ENCODE data around the gene DPM2. TPM values are rescaled to one million over a fixed set of nuclear protein-coding genes. Genes with fewer than 3 reads are reported as not detected.
A peak's percentile ranks its signal among the peaks of the same experiment; 100 is the strongest.

The DPM2 gene
- total RNA-seq, 5 donors from 2014 or later (not counting 1 experiment from before 2014, with no cell fraction given): 32.3 to 66.5 (median 60.5) TPM

GRCh38 chr9:127927201-127927987, 10.3 kb downstream of the DPM2 start:
- Mint-ChIP-seq H3K4me1 (peaks cover 12 to 32% (median 26%) of the 10 kb centered on the region in 3 donors), H3K4me3 (peak overlapping the region; percentile 64 to 70 (median 66)), H3K27ac (no peak overlapping the region), H3K36me3 (no peaks in the 10 kb centered on the region), H3K27me3 (peaks cover 4 to 5% of the 10 kb centered on the region in 2 donors), H3K9me3 (no peaks in the 10 kb centered on the region)
- WGBS (ENCODE audit: insufficient coverage): 5% methylated on average over 45 of the region's 56 CpGs
- H3K27ac ChIP-seq (ENCODE audit: low read length): no peak overlapping the region
- DNase-seq: peak; percentile 46 to 86 (median 79)
- no peaks in the 10 kb centered on the region for H3K36me3 ChIP-seq (ENCODE audit: control insufficient read depth in 2 of 2, extremely low read depth in 1 of 2, insufficient read depth in 1 of 2, low read length in 1 of 2)
- peak overlapping the region; percentile 49 to 58 for H3K4me3 ChIP-seq (ENCODE audit: control insufficient read depth in 1 of 2, extremely low read depth in 1 of 2, low read length in 1 of 2)
- CTCF ChIA-PET: interaction anchor here in 1 of 2 donors (0.6 kb wide), 1 partner anchor 13 kb away, joined by 3 read pairs; no protein-coding TSS in a partner anchor
- peaks cover 0 to 54% of the 10 kb centered on the region in 2 experiments for H3K27me3 ChIP-seq (replicated peaks in 1 of 2; ENCODE audit: control insufficient read depth in 2 of 2, extremely low read depth in 1 of 2, insufficient read depth in 2 of 2, low read length in 1 of 2)
- peaks cover 9 to 52% of the 10 kb centered on the region in 2 experiments for H3K4me1 ChIP-seq (ENCODE audit: control insufficient read depth in 1 of 2, extremely low read depth in 1 of 2, insufficient read depth in 2 of 2, low read length in 2 of 2)
- no peaks in the 10 kb centered on the region for H3K9me3 ChIP-seq
- POLR2A ChIA-PET: interaction anchor here in 1 of 2 donors (0.6 kb wide), 2 partner anchors 128 to 160 kb away, joined by 5 read pairs; no protein-coding TSS in a partner anchor
- peak; percentile 43 to 60 (median 50) for ATAC-seq (replicated peaks in 1 of 4)

GRCh38 chr9:127926906-127927200, 10.8 kb downstream of the DPM2 start:
- CTCF ChIA-PET: no interaction called here
- H3K27me3 Mint-ChIP-seq: peaks cover 4 to 5% of the 10 kb centered on the region in 2 donors
- H3K27ac ChIP-seq (ENCODE audit: low read length): no peak overlapping the region
- peaks cover 0 to 59% of the 10 kb centered on the region in 2 experiments for H3K27me3 ChIP-seq (replicated peaks in 1 of 2; ENCODE audit: control insufficient read depth in 2 of 2, extremely low read depth in 1 of 2, insufficient read depth in 2 of 2, low read length in 1 of 2)
- WGBS (ENCODE audit: insufficient coverage): 6% methylated on average over 10 of the region's 19 CpGs
- no peaks in the 10 kb centered on the region for H3K36me3 Mint-ChIP-seq
- H3K9me3 ChIP-seq: no peaks in the 10 kb centered on the region
- no peaks in the 10 kb centered on the region for H3K36me3 ChIP-seq (ENCODE audit: control insufficient read depth in 2 of 2, extremely low read depth in 1 of 2, insufficient read depth in 1 of 2, low read length in 1 of 2)
- H3K4me3 Mint-ChIP-seq: peak overlapping the region; percentile 64 to 70 (median 66)
- H3K27ac Mint-ChIP-seq: no peak overlapping the region
- peaks cover 9 to 55% of the 10 kb centered on the region in 2 experiments for H3K4me1 ChIP-seq (ENCODE audit: control insufficient read depth in 1 of 2, extremely low read depth in 1 of 2, insufficient read depth in 2 of 2, low read length in 2 of 2)
- peak overlapping the region; percentile 49 to 58 for H3K4me3 ChIP-seq (ENCODE audit: control insufficient read depth in 1 of 2, extremely low read depth in 1 of 2, low read length in 1 of 2)
- H3K9me3 Mint-ChIP-seq: no peaks in the 10 kb centered on the region
- POLR2A ChIA-PET: no interaction called here
- ATAC-seq (replicated peaks in 1 of 4) (peak in 3 of 4 experiments; percentile 1 to 9 (median 7)), DNase-seq (no peak)
- H3K4me1 Mint-ChIP-seq: peaks cover 12 to 35% (median 28%) of the 10 kb centered on the region in 3 donors

- Histone ChIP-seq H3K27me3 (replicated peaks in 1 of 2; ENCODE audit: control insufficient read depth in 2 of 2, extremely low read depth in 1 of 2, insufficient read depth in 2 of 2, low read length in 1 of 2) (peaks cover 0 to 57% of the 10 kb centered on the region in 2 experiments), H3K4me1 (ENCODE audit: control insufficient read depth in 1 of 2, extremely low read depth in 1 of 2, insufficient read depth in 2 of 2, low read length in 2 of 2) (peaks cover 7 to 55% of the 10 kb centered on the region in 2 experiments), H3K27ac (ENCODE audit: low read length) (no peak overlapping the region), H3K4me3 (ENCODE audit: control insufficient read depth in 1 of 2, extremely low read depth in 1 of 2, low read length in 1 of 2) (peak overlapping the region; percentile 49 to 58), H3K36me3 (ENCODE audit: control insufficient read depth in 2 of 2, extremely low read depth in 1 of 2, insufficient read depth in 1 of 2, low read length in 1 of 2) (no peaks in the 10 kb centered on the region), H3K9me3 (no peaks in the 10 kb centered on the region)
- no peak for ATAC-seq (replicated peaks in 1 of 4)
- no peaks in the 10 kb centered on the region for H3K36me3 Mint-ChIP-seq
- H3K4me1 Mint-ChIP-seq: peaks cover 7 to 36% (median 26%) of the 10 kb centered on the region in 3 donors
- peak overlapping the region; percentile 9 to 66 (median 64) for H3K4me3 Mint-ChIP-seq
- ChIA-PET POLR2A (no interaction called here), CTCF (no interaction called here)
- peak overlapping the region in 1 of 2 donors; percentile 34 for H3K27ac Mint-ChIP-seq
- peaks cover 4 to 5% of the 10 kb centered on the region in 2 donors for H3K27me3 Mint-ChIP-seq
- 85% methylated on average over 12 of the region's 14 CpGs for WGBS (ENCODE audit: insufficient coverage)
- no peaks in the 10 kb centered on the region for H3K9me3 Mint-ChIP-seq
- DNase-seq: no peak
These were observed 11.4 kb downstream of the DPM2 start for GRCh38 chr9:127925959-127926905.

GRCh38 chr9:127924736-127925444, 12.8 kb downstream of the DPM2 start:
- H3K4me3 Mint-ChIP-seq: no peak overlapping the region
- 93% methylated on average over 19 of the region's 22 CpGs for WGBS (ENCODE audit: insufficient coverage)
- no peaks in the 10 kb centered on the region for H3K9me3 ChIP-seq
- H3K27me3 ChIP-seq (replicated peaks in 1 of 2; ENCODE audit: control insufficient read depth in 2 of 2, extremely low read depth in 1 of 2, insufficient read depth in 2 of 2, low read length in 1 of 2): peaks cover 0 to 58% of the 10 kb centered on the region in 2 experiments
- no peaks in the 10 kb centered on the region for H3K9me3 Mint-ChIP-seq
- H3K27ac Mint-ChIP-seq: no peak overlapping the region
- ChIA-PET CTCF (interaction anchor here in 1 of 2 donors (0.6 kb wide), 1 partner anchor 8 kb away, joined by 3 read pairs; the partner anchor contains the start of gene ST6GALNAC4), POLR2A (no interaction called here)
- H3K36me3 ChIP-seq (ENCODE audit: control insufficient read depth in 2 of 2, extremely low read depth in 1 of 2, insufficient read depth in 1 of 2, low read length in 1 of 2): no peaks in the 10 kb centered on the region
- H3K27me3 Mint-ChIP-seq: peaks cover 4 to 5% of the 10 kb centered on the region in 2 donors
- no peak overlapping the region for H3K4me3 ChIP-seq (ENCODE audit: control insufficient read depth in 1 of 2, extremely low read depth in 1 of 2, low read length in 1 of 2)
- H3K4me1 Mint-ChIP-seq: peaks cover 9 to 31% (median 17%) of the 10 kb centered on the region in 3 donors
- no peaks in the 10 kb centered on the region for H3K36me3 Mint-ChIP-seq
- H3K27ac ChIP-seq (ENCODE audit: low read length): no peak overlapping the region
- no peak for ATAC-seq (replicated peaks in 1 of 4)
- peaks cover 5 to 46% of the 10 kb centered on the region in 2 experiments for H3K4me1 ChIP-seq (ENCODE audit: control insufficient read depth in 1 of 2, extremely low read depth in 1 of 2, insufficient read depth in 2 of 2, low read length in 2 of 2)
- DNase-seq: no peak

- ATAC-seq (replicated peaks in 1 of 4) (no peak), DNase-seq (no peak)
- WGBS (ENCODE audit: insufficient coverage): 86% methylated on average over 5 of the region's 8 CpGs
- H3K27ac ChIP-seq (ENCODE audit: low read length): no peak overlapping the region
- no peaks in the 10 kb centered on the region for H3K36me3 ChIP-seq (ENCODE audit: control insufficient read depth in 2 of 2, extremely low read depth in 1 of 2, insufficient read depth in 1 of 2, low read length in 1 of 2)
- no peaks in the 10 kb centered on the region for H3K9me3 ChIP-seq
- ChIA-PET POLR2A (no interaction called here), CTCF (interaction anchor here in 1 of 2 donors (1.7 kb wide), 1 partner anchor 11 kb away, joined by 4 read pairs; no protein-coding TSS in a partner anchor)
- Mint-ChIP-seq H3K4me1 (peaks cover 16 to 32% (median 19%) of the 10 kb centered on the region in 3 donors), H3K4me3 (no peak overlapping the region), H3K36me3 (no peaks in the 10 kb centered on the region), H3K27ac (no peak overlapping the region), H3K27me3 (peaks cover 4 to 5% of the 10 kb centered on the region in 2 donors), H3K9me3 (no peaks in the 10 kb centered on the region)
- peaks cover 0 to 56% of the 10 kb centered on the region in 2 experiments for H3K27me3 ChIP-seq (replicated peaks in 1 of 2; ENCODE audit: control insufficient read depth in 2 of 2, extremely low read depth in 1 of 2, insufficient read depth in 2 of 2, low read length in 1 of 2)
- no peak overlapping the region for H3K4me3 ChIP-seq (ENCODE audit: control insufficient read depth in 1 of 2, extremely low read depth in 1 of 2, low read length in 1 of 2)
- peaks cover 5 to 46% of the 10 kb centered on the region in 2 experiments for H3K4me1 ChIP-seq (ENCODE audit: control insufficient read depth in 1 of 2, extremely low read depth in 1 of 2, insufficient read depth in 2 of 2, low read length in 2 of 2)
These were observed 13.9 kb downstream of the DPM2 start for GRCh38 chr9:127923771-127924170.

Measured in T-cell (primary cell).